ENCODE results near the gene PHB1.
"Not testable (repeated sequence)": the region's sequence is repeated elsewhere in the genome, so short reads cannot be mapped to it uniquely, and the experiment has no call there.

PHB1 gene

DNA sequence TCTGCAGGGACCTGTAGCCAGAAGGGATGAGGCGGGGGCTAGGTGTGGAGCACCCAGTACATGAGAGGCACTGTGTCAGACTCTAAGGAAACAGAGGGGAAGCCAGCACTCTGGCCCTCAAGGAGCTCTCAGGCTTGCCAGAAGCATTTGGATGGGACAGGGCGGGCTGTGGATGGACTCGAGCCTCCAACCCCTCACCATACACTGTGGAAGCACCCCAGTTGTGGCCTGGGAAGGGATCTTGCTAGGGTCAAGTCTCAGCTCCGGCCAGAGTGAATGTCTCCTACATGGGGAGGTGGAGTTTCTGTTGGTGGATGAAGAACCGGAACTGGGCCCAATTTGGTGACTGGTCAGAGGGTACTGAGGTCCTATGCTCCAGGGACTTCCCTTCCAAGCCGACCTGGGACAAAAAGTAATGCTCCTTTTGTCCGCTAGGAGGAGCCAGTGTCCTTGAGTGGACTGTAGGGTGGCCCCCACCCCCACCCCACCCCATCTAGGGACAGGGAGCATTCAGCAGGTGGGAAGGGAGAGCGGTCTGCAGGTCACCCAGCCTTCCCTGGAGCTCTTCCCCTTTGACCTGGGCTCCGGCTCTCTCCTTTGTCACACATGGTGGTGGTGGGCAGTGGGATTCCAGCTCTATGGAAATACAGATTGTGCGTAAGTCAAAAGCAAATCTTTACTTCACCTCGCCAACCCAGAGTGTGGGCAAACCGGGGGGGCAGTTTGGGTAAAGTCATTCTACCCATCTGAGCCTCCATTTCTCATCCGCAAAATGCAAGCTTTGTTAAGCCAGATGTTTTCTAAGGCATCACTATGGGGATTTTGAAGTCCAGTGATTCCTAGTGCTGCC is 20.4 kb upstream of the PHB1 start:
- no peaks in the 10 kb centered on the region for H4K20me1 ChIP-seq
- H3K9ac ChIP-seq = no peak overlapping the region
- no peaks in the 10 kb centered on the region for H3K27me3 ChIP-seq
- H3K4me3 ChIP-seq = no peak overlapping the region
- H3K36me3 ChIP-seq = no peaks in the 10 kb centered on the region
- no peak for TF ChIP-seq Cebpa-rat (IDR thresholded peaks at IDR 0.05)
- peak overlapping the region; percentile 16 for H3K4me2 ChIP-seq
- peaks cover 84% of the 10 kb centered on the region for H3K4me1 ChIP-seq
- H3K9me3 ChIP-seq = no peaks in the 10 kb centered on the region
- H3K27ac ChIP-seq = peak overlapping the region; percentile 56; the same call in 1 of the 2 replicates

DNA sequence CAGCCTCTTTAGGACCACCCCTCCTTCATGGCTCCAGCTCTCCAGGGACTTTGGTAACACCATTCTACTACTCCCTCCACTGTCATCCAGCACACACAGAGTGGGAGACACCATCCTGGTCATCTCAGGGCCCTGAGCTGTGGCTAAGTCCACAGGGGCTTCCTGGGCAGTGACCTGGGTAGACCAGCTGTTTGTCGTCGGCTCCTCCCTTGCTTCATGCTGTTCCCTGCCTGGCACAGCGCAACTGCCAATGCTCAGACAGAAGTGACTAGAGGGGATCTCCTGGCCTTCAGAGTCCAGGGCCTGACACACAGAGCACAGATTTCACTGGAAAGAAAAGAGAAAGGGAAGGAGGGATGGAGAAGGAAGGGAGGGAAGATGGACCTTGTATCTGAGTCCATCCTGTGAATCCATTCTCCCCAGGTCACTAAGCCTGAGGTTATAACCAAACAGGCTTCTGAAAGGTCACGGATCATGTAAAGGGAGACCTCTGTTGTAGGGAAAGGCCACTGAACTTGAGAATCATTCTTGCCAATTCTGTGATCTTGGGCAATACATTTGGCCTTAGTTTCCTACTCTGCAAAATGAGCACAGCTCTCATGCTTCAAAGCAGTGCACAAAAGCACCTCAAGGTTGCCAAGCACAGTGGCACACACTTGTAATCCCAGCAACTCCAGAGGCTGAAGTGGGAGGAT is 18.5 kb upstream of the PHB1 start:
- Histone ChIP-seq H3K4me3 (no peak overlapping the region), H4K20me1 (no peaks in the 10 kb centered on the region), H3K9ac (no peak overlapping the region), H3K36me3 (no peaks in the 10 kb centered on the region), H3K4me2 (peak overlapping the region; percentile 73), H3K27ac (peak overlapping the region; percentile 37; the same call in 1 of the 2 replicates), H3K4me1 (peaks cover 65% of the 10 kb centered on the region), H3K27me3 (no peaks in the 10 kb centered on the region), H3K9me3 (no peaks in the 10 kb centered on the region)
- TF ChIP-seq Cebpa-rat (IDR thresholded peaks at IDR 0.05) = no peak

DNA sequence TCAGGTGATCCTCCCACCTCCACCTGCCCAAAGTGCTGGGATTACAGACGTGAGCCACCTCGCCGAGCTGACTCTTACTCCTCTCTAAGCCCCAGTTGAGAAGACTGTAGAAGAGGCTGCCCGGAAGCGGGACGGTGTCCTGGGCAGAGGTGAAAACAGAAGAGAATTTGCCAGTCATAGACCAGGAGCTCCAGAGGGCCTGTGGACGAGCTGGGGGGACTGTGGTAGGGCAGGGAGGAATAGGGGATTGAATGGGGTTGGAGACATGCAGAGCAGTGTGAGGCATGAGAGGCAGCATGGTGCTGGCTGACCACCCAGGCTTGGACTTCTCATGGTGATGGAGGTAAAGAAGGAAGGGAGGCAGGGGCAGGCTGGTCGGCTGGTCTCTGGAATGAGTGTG is 17.1 kb upstream of the PHB1 start:
- Histone ChIP-seq H3K4me1 (peaks cover 51% of the 10 kb centered on the region), H3K4me3 (no peak overlapping the region), H3K9ac (no peak overlapping the region), H3K27ac (peak overlapping the region; percentile 8; the same call in 1 of the 2 replicates), H3K4me2 (peak overlapping the region; percentile 73), H3K9me3 (no peaks in the 10 kb centered on the region), H3K27me3 (no peaks in the 10 kb centered on the region), H3K36me3 (no peaks in the 10 kb centered on the region), H4K20me1 (no peaks in the 10 kb centered on the region)
- TF ChIP-seq Cebpa-rat (IDR thresholded peaks at IDR 0.05) = no peak

DNA sequence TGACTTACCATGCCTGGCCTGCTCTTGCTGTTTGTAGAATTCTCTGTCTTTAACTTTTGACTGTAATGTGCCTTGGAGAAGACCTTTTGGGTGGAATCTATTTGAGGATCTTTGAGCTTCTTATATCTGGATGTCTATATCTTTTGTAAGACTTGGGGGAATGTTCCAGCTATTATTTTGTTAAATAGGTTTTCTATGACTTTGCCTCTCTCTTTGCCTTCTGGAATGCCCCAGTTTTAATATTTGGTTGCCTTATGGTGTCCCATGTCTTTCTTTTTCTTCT is 10.3 kb upstream of the PHB1 start:
- H3K9me3 ChIP-seq = peaks cover 44% of the 10 kb centered on the region
- H3K4me3 ChIP-seq = no peak overlapping the region
- H3K4me2 ChIP-seq = no peak overlapping the region
- no peaks in the 10 kb centered on the region for H3K36me3 ChIP-seq
- H3K27me3 ChIP-seq = no peaks in the 10 kb centered on the region
- no peaks in the 10 kb centered on the region for H3K4me1 ChIP-seq
- H4K20me1 ChIP-seq = no peaks in the 10 kb centered on the region
- no peak overlapping the region for H3K27ac ChIP-seq
- no peak for TF ChIP-seq Cebpa-rat (IDR thresholded peaks at IDR 0.05)
- H3K9ac ChIP-seq = no peak overlapping the region

DNA sequence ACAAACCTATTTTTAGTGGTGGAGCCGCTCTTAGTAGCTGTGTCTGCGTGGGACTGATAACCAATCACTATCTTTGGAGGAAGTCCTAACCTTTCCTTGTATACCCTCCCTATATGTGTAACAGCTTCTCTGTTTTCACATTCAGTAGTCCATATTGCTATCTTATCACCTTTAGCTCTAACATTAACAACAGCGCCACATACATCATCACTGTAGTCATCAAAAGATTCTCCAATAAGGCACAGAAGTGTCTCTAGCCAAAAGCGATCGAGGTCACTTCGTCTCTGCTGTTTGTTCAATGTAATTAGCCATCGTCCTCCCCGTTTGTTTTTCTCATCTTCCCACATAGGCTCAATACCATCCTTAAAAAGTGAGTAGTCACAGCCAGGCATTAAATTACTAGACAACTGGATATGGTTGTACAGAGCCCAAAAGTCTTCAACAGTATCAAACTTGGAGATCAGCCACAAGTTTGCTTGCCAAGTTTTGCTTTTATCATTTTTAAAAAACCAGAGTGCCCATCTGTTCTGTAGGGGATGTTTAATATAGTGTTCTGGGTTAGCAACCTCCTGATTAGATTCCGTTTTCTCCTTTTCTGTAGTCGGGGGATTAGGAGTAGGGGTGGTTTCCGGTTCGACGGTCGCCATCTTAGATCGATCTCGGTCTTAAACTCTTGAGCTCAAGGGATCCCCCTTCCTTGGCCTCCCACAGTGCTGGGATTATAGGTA is 9.8 kb upstream of the PHB1 start:
- not testable (repeated sequence) for H3K4me1 ChIP-seq, H4K20me1 ChIP-seq, H3K27ac ChIP-seq, H3K4me3 ChIP-seq, H3K27me3 ChIP-seq, H3K9ac ChIP-seq, H3K4me2 ChIP-seq, H3K36me3 ChIP-seq
- H3K9me3 ChIP-seq = peaks cover 49% of the 10 kb centered on the region

DNA sequence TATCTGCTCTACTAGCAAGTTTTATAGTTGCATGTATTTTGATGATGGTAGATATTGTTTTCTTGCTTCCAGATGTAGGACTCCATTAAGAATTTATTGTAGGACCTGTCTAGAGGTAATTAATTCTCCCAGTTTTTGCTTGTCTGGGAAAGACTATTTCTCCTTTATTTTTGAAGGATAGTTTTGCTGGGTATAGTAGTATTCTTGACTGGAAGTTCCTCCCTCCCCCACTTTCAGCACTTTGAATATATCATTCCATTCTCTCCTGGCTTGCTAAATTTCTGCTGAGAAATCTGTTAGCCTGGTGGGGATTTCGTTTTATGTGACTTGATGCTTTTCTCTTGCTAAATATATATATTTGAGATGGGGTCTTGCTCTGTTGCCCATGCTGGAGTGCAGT is 8.0 kb upstream of the PHB1 start:
- TF ChIP-seq Cebpa-rat (IDR thresholded peaks at IDR 0.05) = no peak
- Histone ChIP-seq H3K9me3 (peaks cover 55% of the 10 kb centered on the region), H4K20me1 (no peaks in the 10 kb centered on the region), H3K4me3 (no peak overlapping the region), H3K27me3 (no peaks in the 10 kb centered on the region), H3K4me1 (no peaks in the 10 kb centered on the region), H3K4me2 (no peak overlapping the region), H3K9ac (no peak overlapping the region), H3K36me3 (no peaks in the 10 kb centered on the region), H3K27ac (no peak overlapping the region)

DNA sequence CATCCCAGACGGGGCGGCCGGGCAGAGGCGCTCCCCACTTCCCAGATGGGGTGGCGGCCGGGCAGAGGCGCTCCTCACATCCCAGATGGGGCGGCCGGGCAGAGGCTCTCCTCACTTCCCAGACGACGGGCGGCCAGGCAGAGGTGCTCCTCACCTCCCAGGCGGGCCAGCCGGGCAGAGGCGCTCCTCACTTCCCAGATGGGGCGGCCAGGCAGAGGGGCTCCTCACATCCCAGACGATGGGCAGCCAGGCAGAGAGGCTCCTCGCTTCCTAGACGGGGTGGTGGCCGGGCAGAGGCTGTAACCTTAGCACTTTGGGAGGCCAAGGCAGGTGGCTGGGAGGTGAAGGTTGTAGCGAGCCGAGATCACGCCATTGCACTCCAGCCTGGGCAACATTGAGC is 5.1 kb upstream of the PHB1 start:
- H3K4me3 ChIP-seq, H3K27me3 ChIP-seq, H3K36me3 ChIP-seq, H3K9ac ChIP-seq, H3K4me1 ChIP-seq, H4K20me1 ChIP-seq, H3K4me2 ChIP-seq, H3K27ac ChIP-seq: not testable (repeated sequence)
- H3K9me3 ChIP-seq = peaks cover 48% of the 10 kb centered on the region

DNA sequence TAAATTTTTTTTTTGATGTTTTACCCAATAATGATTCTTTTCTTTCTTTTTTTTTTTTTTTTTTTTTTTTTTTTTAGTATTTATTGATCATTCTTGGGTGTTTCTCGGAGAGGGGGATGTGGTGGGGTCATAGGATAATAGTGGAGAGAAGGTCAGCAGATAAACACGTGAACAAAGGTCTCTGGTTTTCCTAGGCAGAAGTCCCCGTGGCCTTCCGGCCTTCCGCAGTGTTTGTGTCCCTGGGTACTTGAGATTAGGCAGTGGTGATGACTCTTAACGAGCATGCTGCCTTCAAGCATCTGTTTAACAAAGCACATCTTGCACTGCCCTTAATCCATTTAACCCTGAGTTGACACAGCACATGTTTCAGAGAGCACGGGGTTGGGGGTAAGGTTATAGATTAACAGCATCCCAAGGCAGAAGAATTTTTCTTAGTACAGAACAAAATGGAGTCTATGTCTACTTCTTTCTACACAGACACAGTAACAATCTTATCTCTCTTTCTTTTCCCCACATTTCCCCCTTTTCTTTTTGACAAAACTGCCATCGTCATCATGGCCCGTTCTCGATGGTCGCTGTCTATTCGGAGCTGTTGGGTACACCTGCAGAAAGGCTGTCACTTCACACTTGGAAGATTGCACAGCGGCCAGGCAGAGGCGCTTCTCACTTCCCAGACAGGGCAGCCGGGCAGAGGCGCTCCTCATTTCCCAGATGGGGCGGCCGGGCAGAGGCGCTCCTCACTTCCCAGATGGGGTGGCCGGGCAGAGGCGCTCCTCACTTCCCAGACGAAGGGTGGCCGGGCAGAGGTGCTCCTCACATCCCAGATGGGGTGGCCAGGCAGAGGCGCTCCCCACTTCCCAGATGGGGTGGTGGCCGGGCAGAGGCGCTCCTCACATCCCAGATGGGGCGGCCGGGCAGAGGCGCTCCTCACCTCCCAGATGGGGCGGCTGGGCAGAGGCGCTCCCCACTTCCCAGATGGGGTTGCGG is 4.4 kb upstream of the PHB1 start:
- H3K9ac ChIP-seq, H3K27ac ChIP-seq, H3K36me3 ChIP-seq, H3K27me3 ChIP-seq, H4K20me1 ChIP-seq, H3K4me2 ChIP-seq, H3K4me3 ChIP-seq: not testable (repeated sequence)
- Histone ChIP-seq H3K4me1 (peaks cover 10% of the 10 kb centered on the region), H3K9me3 (peaks cover 43% of the 10 kb centered on the region)

DNA sequence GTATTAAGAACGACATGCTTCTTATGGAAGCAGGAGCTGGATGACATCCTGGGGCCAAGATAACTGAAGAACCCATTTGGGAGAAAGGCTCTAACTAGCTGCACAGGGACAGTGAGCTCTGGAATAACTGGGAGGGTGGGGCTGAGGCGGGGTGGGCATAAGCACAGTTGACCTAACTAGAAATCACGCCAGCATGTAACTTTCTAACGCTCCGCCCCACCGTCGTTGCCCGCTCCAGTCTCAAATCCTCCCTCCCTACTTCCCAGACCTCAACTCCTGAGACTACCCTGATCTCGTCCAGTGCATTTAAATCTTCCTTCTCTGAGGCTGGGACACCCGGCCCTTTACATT is 436 bp downstream of the PHB1 start:
- H3K9ac ChIP-seq = peak overlapping the region; percentile 85
- H3K36me3 ChIP-seq = peaks cover 38% of the 10 kb centered on the region
- TF ChIP-seq Cebpa-rat (IDR thresholded peaks at IDR 0.05) = no peak
- H4K20me1 ChIP-seq = peaks cover 8% of the 10 kb centered on the region; the same call in 1 of the 2 replicates
- no peaks in the 10 kb centered on the region for H3K27me3 ChIP-seq
- peaks cover 4% of the 10 kb centered on the region; the same call in 1 of the 2 replicates for H3K9me3 ChIP-seq
- peak overlapping the region; percentile 84 for H3K4me3 ChIP-seq
- peaks cover 58% of the 10 kb centered on the region for H3K4me1 ChIP-seq
- H3K4me2 ChIP-seq = peak overlapping the region; percentile 97
- peak overlapping the region; percentile 57 for H3K27ac ChIP-seq

Measured in BLaER1 (cell line).